NB4 (cell line): Measurements from ENCODE around the gene AFAP1.

Source experiments
- CTCF ChIP-seq: IDR thresholded peaks from one replicate; pipeline ENCODE4 v1.5.1; 2012; ENCODE audit warnings: low read depth, low read length
- MAX ChIP-seq: IDR thresholded peaks from 2 replicates; pipeline ENCODE4 v1.6.1; 2011; ENCODE audit warnings: low read depth, low read length
- MYC ChIP-seq: IDR thresholded peaks from 2 replicates; pipeline ENCODE4 v1.6.1; 2011; ENCODE audit warnings: low read depth, low read length
- POLR2A ChIP-seq: IDR thresholded peaks from 2 replicates; pipeline ENCODE4 v1.6.1; 2011; ENCODE audit warnings: mild to moderate bottlenecking; ENCODE audit not compliant: insufficient read length; ENCODE audit errors: extremely low read depth

GRCh38 chr4:7968262-7968896 is 28.7 kb upstream of the AFAP1 start:
- TF ChIP-seq CTCF (no peak), POLR2A (no peak), MYC (no peak), MAX (no peak)
